ENCODE data around the gene FOXE3. TPM values are rescaled to one million over a fixed set of nuclear protein-coding genes. Genes with fewer than 3 reads are reported as not detected.

The FOXE3 gene
- not detected in 2 replicates for total RNA-seq (2014; rRNA removed; shearing (Covaris generic))

DNA sequence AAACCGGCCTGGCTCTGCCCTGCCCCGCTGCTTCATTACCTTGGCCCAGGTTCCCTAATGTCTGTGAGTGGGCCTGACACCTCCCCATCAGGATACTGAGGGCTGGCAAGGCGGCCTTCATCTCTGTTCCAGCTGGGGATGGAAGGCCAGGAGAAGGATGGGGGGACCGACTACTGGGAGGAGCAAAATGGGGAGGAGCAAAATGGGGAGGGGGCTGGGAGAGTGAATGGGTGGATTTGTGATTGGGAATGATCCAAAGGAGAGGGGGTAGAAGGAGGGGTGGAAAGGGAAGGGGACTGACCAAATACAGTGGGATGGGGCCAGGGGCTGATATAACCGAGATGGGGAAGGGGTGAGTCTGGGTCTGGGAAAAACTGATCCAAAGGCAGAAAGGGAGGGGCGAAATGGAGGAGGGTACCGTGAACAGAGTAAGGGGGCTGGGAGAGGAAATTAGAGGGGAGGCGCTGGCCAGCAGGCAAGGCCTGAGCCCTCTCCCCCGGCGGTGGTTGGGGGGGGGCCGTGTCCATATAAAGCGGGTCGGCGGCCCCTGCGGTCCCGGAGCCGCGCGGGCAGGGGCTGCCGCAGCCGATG, at the start of gene FOXE3:
FOXE3 (plus strand) TSS at position 558 of the 591 bp plus-strand sequence; CDS start at position 589, 31 bp downstream.

DNA sequence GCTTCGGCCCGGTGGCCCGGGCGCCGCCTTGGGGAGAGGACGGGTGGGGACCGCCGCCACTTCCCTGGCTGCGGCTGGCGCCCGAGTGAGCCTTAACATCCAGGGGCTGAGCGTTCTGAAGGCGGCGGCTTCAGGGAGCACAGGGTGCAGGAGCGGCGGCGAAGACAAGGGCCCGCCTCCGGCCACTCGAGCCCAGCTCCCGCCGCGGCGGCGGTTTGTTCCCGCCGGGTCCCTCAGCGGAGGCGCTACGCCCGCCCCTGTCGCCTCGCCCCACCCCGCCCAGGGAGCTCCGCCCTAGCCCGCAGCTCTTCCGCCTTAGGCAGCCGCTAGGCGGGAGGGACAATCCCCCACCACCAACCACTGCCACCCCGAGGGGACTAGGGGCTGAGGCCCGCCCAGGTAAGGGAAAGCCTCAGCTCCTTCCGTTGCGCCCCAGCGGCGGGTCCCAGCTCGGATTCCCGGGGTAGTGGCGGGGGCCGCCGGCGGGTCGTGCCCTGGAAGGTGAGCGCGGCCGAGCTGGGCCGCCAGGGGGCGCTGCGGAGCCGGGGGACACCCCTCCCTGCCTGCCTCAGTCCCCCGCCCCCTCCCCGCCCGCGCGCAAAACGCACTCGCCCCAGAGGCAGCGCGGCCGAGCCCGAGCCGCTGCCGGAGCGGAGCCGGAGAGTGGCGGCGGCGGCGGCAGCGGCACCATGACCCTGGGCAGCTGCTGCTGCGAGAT, 21.5 kb downstream of the FOXE3 start, which contains the start of gene FOXD2:
FOXD2 (plus strand) TSS at position 598 of the 718 bp plus-strand sequence; CDS start at position 690, 92 bp downstream.

Other genes with a start within 250 kb of the FOXE3 start
- gene PDZK1IP1, start 226.2 kb upstream of the FOXE3 start, total RNA-seq (2014; rRNA removed; shearing (Covaris generic)), result not detected in 2 replicates
- 0.04 and 0.05 TPM in 2 replicates for gene TAL1, start 184.1 kb upstream of the FOXE3 start, total RNA-seq (2014; rRNA removed; shearing (Covaris generic))
- 19.9 TPM in 2 replicates for gene STIL, start 102.1 kb upstream of the FOXE3 start, total RNA-seq (2014; rRNA removed; shearing (Covaris generic))
- gene CMPK1, start 82.5 kb upstream of the FOXE3 start, total RNA-seq (2014; rRNA removed; shearing (Covaris generic)), result 70.5 and 75.9 TPM in 2 replicates
- 1.7 and 3.0 TPM in 2 replicates for gene FOXD2, start 21.8 kb downstream of the FOXE3 start, total RNA-seq (2014; rRNA removed; shearing (Covaris generic))

All from A375 (cell line).